ENCODE measurements around the gene AIPL1.

GRCh38 chr17:6422654-6423241 lies 12.2 kb downstream of the AIPL1 start:
- TF ChIP-seq POLR2AphosphoS5 (IDR thresholded peaks at IDR 0.05; ENCODE audit: low read depth, low read length) (no peak), CTCF (IDR thresholded peaks at IDR 0.05) (no peak), SIN3A (IDR thresholded peaks at IDR 0.05; ENCODE audit: borderline replicate concordance, insufficient read depth, low read depth, low read length) (no peak), REST (IDR thresholded peaks at IDR 0.05; ENCODE audit: insufficient read depth in 1 of 2, low read depth in 2 of 2, low read length in 1 of 2) (no peak)
